Prostate gland (tissue), 2 donors: ENCODE data around the gene TMPRSS11E.

Source experiments
- CTCF ChIP-seq, 4 experiments: fragments of 200-600 bp in 2 of 4; fragments of 450-650 bp in 2 of 4; sonication (generic) in 2 of 4; IDR thresholded peaks; 1 replicate in 3 of 4; 2 replicates in 1 of 4; pipeline ENCODE4 v1.5.1; 2016 to 2019; ENCODE audit warnings: antibody characterized with exemption in 4 of 4, mild to moderate bottlenecking in 2 of 4, moderate library complexity in 2 of 4
- POLR2A ChIP-seq: fragments of 450-650 bp; IDR thresholded peaks from one replicate; pipeline ENCODE4 v1.6.1; 2016; ENCODE audit warnings: antibody characterized with exemption, mild to moderate bottlenecking

GRCh38 chr4:68434836-68435235 lies 12.4 kb upstream of the TMPRSS11E start:
- no peak for TF ChIP-seq CTCF (IDR thresholded peaks at IDR 0.05)
- TF ChIP-seq POLR2A: no peak
